Breast epithelium (tissue), 3 donors: ENCODE data around the gene PKD1.

Experiments used
- CTCF ChIP-seq, 3 donors: fragments of 450-650 bp; IDR thresholded peaks; one replicate each; pipeline ENCODE4 v1.5.1; 2016 to 2017; ENCODE audit warnings: antibody characterized with exemption in 3 of 3, mild to moderate bottlenecking in 3 of 3, moderate library complexity in 3 of 3
- POLR2A ChIP-seq: fragments of 450-650 bp; IDR thresholded peaks from one replicate; pipeline ENCODE4 v1.6.1; 2016; ENCODE audit warnings: antibody characterized with exemption, mild to moderate bottlenecking, moderate library complexity

- TF ChIP-seq CTCF (IDR thresholded peaks at IDR 0.05) (no peak), POLR2A (no peak)
These were observed 58.7 kb downstream of the PKD1 start for GRCh38 chr16:2077016-2077415.
